ENCODE data around the gene CHSY1. TPM values are rescaled to one million over a fixed set of nuclear protein-coding genes. Genes with fewer than 3 reads are reported as not detected.

Gene CHSY1
- total RNA-seq, 2 experiments from 2014 or later = 44.6 to 46.4 TPM

DNA sequence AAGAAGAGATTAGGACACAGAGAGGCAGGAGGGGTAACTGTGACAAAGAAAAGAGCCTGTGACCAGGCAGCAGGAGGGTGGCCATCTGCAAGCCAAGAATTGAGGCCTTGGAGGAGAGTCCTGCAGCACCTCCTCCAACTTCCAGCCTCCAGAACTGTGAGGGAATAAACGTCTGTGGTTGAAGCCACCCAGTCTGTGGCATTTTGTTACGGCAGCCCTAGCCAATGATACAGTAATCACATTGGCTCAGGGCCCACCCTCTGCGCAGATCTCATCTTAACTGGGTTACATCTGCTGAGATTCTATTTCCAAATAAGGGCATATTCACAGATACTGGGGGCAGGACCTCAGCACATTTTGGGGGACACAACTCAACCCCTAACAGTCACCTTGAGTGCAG lies 14.2 kb upstream of the CHSY1 start:
- Mint-ChIP-seq H3K36me3 (ENCODE audit: low read depth) (peaks cover 10% of the 10 kb centered on the region), H3K27ac (no peak overlapping the region), H3K9me3 (ENCODE audit: insufficient read depth) (no peaks in the 10 kb centered on the region), H3K27me3 (ENCODE audit: low read depth) (peaks cover 4% of the 10 kb centered on the region), H3K4me3 (no peak overlapping the region), H3K4me1 (ENCODE audit: low read depth) (peaks cover 6% of the 10 kb centered on the region)
- CTCF ChIA-PET = interaction anchor here (0.9 kb wide), 1 partner anchor 258 kb away, joined by 3 read pairs; no protein-coding TSS in a partner anchor
- no peak for DNase-seq
- ATAC-seq = no peak
- POLR2A ChIA-PET = no interaction called here

DNA sequence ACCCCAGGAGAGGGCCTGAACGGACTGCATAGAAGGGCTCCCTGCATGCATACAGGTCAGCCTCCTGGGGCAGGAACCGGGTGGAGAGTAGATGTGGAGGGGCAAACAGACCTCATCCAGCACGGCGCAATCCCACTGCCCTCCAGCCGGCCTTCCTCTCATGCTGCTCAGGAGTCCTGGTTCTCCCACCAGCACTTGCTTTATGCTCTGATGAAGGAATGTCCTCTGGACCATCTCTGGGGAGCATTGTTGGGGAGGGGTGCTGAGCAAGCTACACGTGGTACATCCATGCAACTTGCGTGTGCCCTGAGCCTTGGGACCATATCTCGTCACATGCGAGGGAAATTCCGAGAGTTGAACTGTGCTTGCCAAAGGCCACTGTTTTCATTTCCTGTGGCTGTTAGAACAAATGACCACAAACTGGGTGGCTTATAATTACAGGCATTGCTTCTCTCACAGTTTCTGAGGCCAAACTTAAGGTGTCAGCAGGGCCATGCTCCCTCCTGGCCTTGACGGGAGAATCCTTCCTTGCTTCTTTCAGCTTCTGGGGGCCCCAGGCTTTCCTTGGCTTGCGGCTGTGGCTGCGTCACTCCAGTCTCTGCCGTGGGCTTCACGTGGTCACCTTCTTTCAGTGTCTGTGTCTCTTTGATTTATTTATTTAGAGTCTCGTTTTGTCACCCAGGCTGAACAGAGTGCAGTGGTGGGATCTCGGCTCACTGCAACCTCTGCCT lies 13.2 kb upstream of the CHSY1 start:
- ChIA-PET CTCF (interaction anchor here (0.9 to 5.6 kb wide), 2 partner anchors 257 kb away, joined by 3 to 32 read pairs; no protein-coding TSS in a partner anchor), POLR2A (no interaction called here)
- Mint-ChIP-seq H3K27me3 (ENCODE audit: low read depth) (peaks cover 6% of the 10 kb centered on the region), H3K4me3 (no peak overlapping the region), H3K27ac (no peak overlapping the region), H3K9me3 (ENCODE audit: insufficient read depth) (no peaks in the 10 kb centered on the region), H3K36me3 (ENCODE audit: low read depth) (peaks cover 5% of the 10 kb centered on the region), H3K4me1 (ENCODE audit: low read depth) (peaks cover 6% of the 10 kb centered on the region)
- no peak for DNase-seq
- ATAC-seq = no peak

GRCh38 chr15:101264011-101264410 lies 12.2 kb upstream of the CHSY1 start:
- no peak for DNase-seq
- Mint-ChIP-seq H3K27me3 (ENCODE audit: low read depth) (peaks cover 8% of the 10 kb centered on the region), H3K9me3 (ENCODE audit: insufficient read depth) (no peaks in the 10 kb centered on the region), H3K36me3 (ENCODE audit: low read depth) (no peaks in the 10 kb centered on the region), H3K4me1 (ENCODE audit: low read depth) (peaks cover 6% of the 10 kb centered on the region), H3K27ac (no peak overlapping the region), H3K4me3 (no peak overlapping the region)
- ChIA-PET CTCF (interaction anchor here (1.5 to 5.6 kb wide), 2 partner anchors 12 to 256 kb away, joined by 3 to 32 read pairs; no protein-coding TSS in a partner anchor), POLR2A (no interaction called here)
- ATAC-seq = no peak

DNA sequence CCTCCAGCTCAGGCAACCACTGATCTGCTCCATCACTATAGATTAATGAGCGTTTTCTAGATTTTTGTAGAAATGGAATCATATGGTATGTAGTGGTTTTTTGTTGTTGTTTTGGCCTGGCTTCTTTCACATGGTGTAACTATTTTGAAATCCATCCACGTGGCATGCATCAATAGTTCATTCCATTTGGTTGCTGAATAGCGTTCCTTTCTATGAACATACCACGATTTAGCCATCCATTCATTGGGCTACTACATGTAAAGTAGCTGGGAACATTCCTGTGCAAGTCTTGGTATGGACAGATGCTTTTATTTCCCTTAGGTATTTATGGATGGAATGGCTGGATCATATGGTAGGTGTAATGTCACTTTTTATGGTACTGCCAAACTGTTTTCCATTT lies 10.7 kb upstream of the CHSY1 start:
- no peak for ATAC-seq
- no peaks in the 10 kb centered on the region for H3K36me3 Mint-ChIP-seq (ENCODE audit: low read depth)
- ChIA-PET POLR2A (interaction anchor here (1.1 kb wide), 1 partner anchor 665 kb away, joined by 3 read pairs; no protein-coding TSS in a partner anchor), CTCF (interaction anchor here (0.6 to 5.6 kb wide), 4 partner anchors 14 to 255 kb away, joined by 3 to 32 read pairs (median 4); no protein-coding TSS in a partner anchor)
- no peaks in the 10 kb centered on the region for H3K9me3 Mint-ChIP-seq (ENCODE audit: insufficient read depth)
- H3K4me3 Mint-ChIP-seq = no peak overlapping the region
- no peak overlapping the region for H3K27ac Mint-ChIP-seq
- peaks cover 11% of the 10 kb centered on the region for H3K27me3 Mint-ChIP-seq (ENCODE audit: low read depth)
- peaks cover 8% of the 10 kb centered on the region for H3K4me1 Mint-ChIP-seq (ENCODE audit: low read depth)
- no peak for DNase-seq

DNA sequence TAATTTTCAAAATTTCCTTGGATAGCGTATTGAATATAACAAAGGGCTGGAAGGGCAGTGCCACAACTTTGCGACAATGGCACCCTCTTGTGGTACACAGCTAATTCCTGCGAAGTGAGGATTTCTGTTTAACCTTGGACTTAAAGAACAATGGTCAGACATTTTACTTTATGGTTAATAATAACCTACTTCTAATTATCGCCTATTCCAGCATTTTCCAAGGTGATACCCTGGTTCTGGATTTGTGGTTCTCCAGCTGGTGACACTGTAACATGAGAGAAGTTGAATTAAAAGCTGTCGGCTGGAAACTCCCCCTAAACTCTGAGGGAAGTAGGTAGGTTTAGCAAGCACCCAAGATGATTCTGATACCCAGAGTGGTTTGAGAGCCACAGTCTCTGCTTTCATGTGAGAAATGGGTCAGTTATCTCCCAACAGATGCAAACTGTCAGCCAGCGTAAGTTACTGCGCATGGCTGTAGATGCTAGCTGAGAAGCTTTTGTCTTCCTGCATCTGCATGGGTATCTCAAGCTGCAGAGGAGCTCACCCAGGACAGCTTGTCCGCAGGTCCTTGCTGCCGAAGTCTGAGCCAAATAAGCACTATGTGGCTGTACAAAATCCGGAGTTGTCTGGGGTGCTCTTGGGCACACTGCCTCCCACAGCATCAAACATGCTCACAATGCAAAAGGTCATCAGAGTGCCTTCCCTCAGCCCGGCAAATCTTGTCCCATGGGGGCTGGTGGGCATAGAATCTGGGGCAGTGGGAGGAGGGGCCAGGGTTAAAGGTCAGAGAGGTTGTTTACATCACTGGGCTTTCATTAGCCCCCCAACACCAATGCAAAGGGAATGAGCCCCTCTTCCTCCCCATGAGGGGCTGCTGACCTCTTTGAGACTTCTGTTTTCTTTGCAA lies 6.6 kb upstream of the CHSY1 start:
- H3K4me3 Mint-ChIP-seq = no peak overlapping the region
- no peaks in the 10 kb centered on the region for H3K9me3 Mint-ChIP-seq (ENCODE audit: insufficient read depth)
- ATAC-seq (no peak), DNase-seq (peak; percentile 69)
- ChIA-PET CTCF (interaction anchor here (0.6 to 9.3 kb wide), 39 partner anchors 9 to 409 kb away, joined by 3 to 235 read pairs (median 4); no protein-coding TSS in a partner anchor), POLR2A (no interaction called here)
- no peaks in the 10 kb centered on the region for H3K36me3 Mint-ChIP-seq (ENCODE audit: low read depth)
- H3K4me1 Mint-ChIP-seq (ENCODE audit: low read depth) = peaks cover 32% of the 10 kb centered on the region
- no peak overlapping the region for H3K27ac Mint-ChIP-seq
- peaks cover 11% of the 10 kb centered on the region for H3K27me3 Mint-ChIP-seq (ENCODE audit: low read depth)

DNA sequence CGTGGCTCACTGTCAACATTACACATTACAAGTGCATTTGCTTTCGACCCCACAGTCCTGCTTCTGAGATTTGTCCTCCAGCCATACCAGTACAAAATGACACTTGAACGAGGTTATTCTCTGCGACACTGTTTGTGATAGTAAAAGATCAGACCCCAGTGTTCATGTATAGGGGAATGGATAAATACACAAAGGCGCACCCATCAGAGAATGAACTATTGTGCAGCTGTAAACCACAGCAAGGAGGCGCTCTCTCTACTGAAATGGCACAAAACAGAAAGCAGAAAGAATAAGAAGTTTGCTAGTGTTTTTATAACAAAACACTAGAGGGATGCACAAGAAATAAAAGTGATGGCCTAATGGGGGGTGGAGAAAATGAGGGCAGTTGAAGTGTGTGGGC lies 4.9 kb upstream of the CHSY1 start:
- POLR2A ChIA-PET = no interaction called here

DNA sequence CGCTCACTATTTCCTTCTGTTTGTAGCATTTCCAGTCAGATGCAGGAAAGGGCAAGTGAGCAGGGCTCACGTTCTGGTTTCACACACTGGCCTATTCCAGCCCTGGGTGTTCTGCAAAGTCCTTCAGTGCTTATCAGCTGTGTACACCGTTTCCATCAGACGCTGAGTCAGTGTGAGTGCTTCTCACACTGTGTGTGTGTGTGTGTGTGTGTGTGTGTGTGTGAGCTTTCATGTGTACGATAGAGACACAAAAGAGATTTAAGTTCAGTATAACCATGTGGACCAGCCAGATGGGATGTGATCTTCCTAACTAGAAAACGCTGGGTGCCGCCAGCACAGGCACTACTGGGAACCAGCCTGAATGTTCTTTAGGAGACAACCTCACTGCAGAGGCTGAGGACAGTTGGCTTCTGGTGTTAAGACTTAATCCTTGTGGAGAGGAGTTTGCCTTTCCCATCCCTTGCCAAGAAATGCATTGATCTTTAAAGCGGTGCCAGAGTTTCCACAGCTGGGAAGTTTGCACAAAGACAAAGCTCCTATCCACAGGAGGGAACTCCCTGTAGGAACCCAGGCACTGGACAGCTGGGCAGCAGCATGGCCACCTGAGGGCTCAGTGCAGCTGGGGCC lies 3.9 kb upstream of the CHSY1 start:
- no peak overlapping the region for H3K4me3 Mint-ChIP-seq
- no peak overlapping the region for H3K27ac Mint-ChIP-seq
- H3K27me3 Mint-ChIP-seq (ENCODE audit: low read depth) = peaks cover 5% of the 10 kb centered on the region
- CTCF ChIA-PET = interaction anchor here (0.7 to 9.3 kb wide), 14 partner anchors 12 to 244 kb away, joined by 3 to 235 read pairs (median 6); no protein-coding TSS in a partner anchor
- H3K36me3 Mint-ChIP-seq (ENCODE audit: low read depth) = peaks cover 5% of the 10 kb centered on the region
- ATAC-seq = no peak
- DNase-seq = no peak
- H3K4me1 Mint-ChIP-seq (ENCODE audit: low read depth) = peaks cover 41% of the 10 kb centered on the region
- POLR2A ChIA-PET = no interaction called here
- no peaks in the 10 kb centered on the region for H3K9me3 Mint-ChIP-seq (ENCODE audit: insufficient read depth)

More for the DNA sequence above, 4.9 kb upstream of the CHSY1 start:
- CTCF ChIA-PET = interaction anchor here (0.7 to 9.3 kb wide), 13 partner anchors 13 to 245 kb away, joined by 3 to 235 read pairs (median 7); no protein-coding TSS in a partner anchor
- Mint-ChIP-seq H3K36me3 (ENCODE audit: low read depth) (peaks cover 3% of the 10 kb centered on the region), H3K9me3 (ENCODE audit: insufficient read depth) (no peaks in the 10 kb centered on the region), H3K27me3 (ENCODE audit: low read depth) (peaks cover 11% of the 10 kb centered on the region), H3K27ac (no peak overlapping the region), H3K4me1 (ENCODE audit: low read depth) (peaks cover 41% of the 10 kb centered on the region), H3K4me3 (no peak overlapping the region)
- DNase-seq (peak; percentile 45), ATAC-seq (no peak)

DNA sequence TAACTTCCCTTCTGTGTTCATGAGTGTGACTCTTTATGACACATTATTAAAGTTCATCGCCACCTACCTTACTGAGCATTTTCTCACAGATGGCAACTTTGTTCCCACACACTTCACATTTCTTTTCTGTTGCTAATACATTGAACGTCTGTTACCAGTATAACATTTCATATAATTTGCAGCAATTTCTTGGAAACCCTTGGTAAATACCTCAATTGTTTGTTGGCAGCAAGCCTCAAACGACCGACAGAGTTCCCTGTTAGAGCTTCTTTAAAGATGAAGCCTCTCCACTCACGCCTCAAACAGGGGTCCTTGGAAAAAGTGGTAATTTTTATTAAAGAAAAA lies 3.2 kb upstream of the CHSY1 start:
- Mint-ChIP-seq H3K36me3 (ENCODE audit: low read depth) (peaks cover 12% of the 10 kb centered on the region), H3K27ac (no peak overlapping the region), H3K4me3 (peak overlapping the region; percentile 17), H3K4me1 (ENCODE audit: low read depth) (peaks cover 47% of the 10 kb centered on the region), H3K9me3 (ENCODE audit: insufficient read depth) (no peaks in the 10 kb centered on the region), H3K27me3 (ENCODE audit: low read depth) (peaks cover 4% of the 10 kb centered on the region)
- ChIA-PET CTCF (interaction anchor here (1.1 to 9.3 kb wide), 8 partner anchors 11 to 243 kb away, joined by 5 to 235 read pairs (median 8); no protein-coding TSS in a partner anchor), POLR2A (interaction anchor here (1.1 to 1.5 kb wide), 2 partner anchors 50 to 161 kb away, joined by 3 read pairs; no protein-coding TSS in a partner anchor)
- ATAC-seq (no peak), DNase-seq (no peak)

GRCh38 chr15:101254157-101255050 lies 2.6 kb upstream of the CHSY1 start:
- ChIA-PET POLR2A (interaction anchor here (1.1 to 1.5 kb wide), 2 partner anchors 50 to 160 kb away, joined by 3 read pairs; no protein-coding TSS in a partner anchor), CTCF (interaction anchor here (1.8 to 9.3 kb wide), 5 partner anchors 10 to 243 kb away, joined by 5 to 235 read pairs (median 96); no protein-coding TSS in a partner anchor)
- Mint-ChIP-seq H3K9me3 (ENCODE audit: insufficient read depth) (no peaks in the 10 kb centered on the region), H3K4me3 (no peak overlapping the region), H3K27ac (no peak overlapping the region), H3K36me3 (ENCODE audit: low read depth) (peaks cover 17% of the 10 kb centered on the region), H3K27me3 (ENCODE audit: low read depth) (peaks cover 3% of the 10 kb centered on the region), H3K4me1 (ENCODE audit: low read depth) (peaks cover 54% of the 10 kb centered on the region)
- DNase-seq (no peak), ATAC-seq (no peak)

DNA sequence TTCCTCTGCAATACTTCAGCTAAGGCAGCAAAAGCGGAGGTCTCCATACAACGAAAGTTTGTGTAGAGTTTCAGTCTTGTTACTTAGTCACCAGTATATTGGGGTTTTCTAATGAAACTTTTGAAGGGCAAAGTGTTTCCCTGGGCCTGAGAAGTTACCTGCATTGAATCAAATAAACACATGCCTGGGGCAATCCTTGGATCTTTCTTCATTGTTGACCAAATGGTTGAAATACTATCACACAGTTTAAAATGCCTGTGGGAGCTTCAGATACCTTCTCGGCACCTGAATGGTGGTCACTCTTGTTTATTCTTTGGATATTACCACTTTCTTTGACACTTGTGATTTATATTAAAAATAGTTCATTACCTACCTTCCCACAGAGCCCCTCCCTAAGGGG lies 988 bp upstream of the CHSY1 start:
- DNase-seq (no peak), ATAC-seq (no peak)
- Mint-ChIP-seq H3K27me3 (ENCODE audit: low read depth) (no peaks in the 10 kb centered on the region), H3K27ac (peak overlapping the region; percentile 92), H3K36me3 (ENCODE audit: low read depth) (peaks cover 27% of the 10 kb centered on the region), H3K4me3 (peak overlapping the region; percentile 91), H3K9me3 (ENCODE audit: insufficient read depth) (no peaks in the 10 kb centered on the region), H3K4me1 (ENCODE audit: low read depth) (peaks cover 64% of the 10 kb centered on the region)
- POLR2A ChIA-PET = interaction anchor here (1.4 to 3.6 kb wide), 2 partner anchors 11 to 48 kb away, joined by 5 to 40 read pairs; no protein-coding TSS in a partner anchor
- CTCF ChIA-PET = interaction anchor here (1.0 to 9.3 kb wide), 6 partner anchors 9 to 241 kb away, joined by 3 to 235 read pairs (median 5); partner anchors contain the start of gene SNRPA1

All from activated CD8-positive, alpha-beta T cell treated with anti-CD3 and anti-CD28 coated beads, Interleukin-2, amount 10 ng/mL, durations not matched to agents 7 days and 5 days (primary cell).